ENCODE results near the gene PRR7. TPM values are rescaled to one million over a fixed set of nuclear protein-coding genes. Genes with fewer than 3 reads are reported as not detected.
A peak's percentile ranks its signal among the peaks of the same experiment; 100 is the strongest.

PRR7 gene
- total and polyA plus RNA-seq, 2 of the 4 experiments (the other 2 are of a cell fraction): 1.1 to 10.1 TPM

DNA sequence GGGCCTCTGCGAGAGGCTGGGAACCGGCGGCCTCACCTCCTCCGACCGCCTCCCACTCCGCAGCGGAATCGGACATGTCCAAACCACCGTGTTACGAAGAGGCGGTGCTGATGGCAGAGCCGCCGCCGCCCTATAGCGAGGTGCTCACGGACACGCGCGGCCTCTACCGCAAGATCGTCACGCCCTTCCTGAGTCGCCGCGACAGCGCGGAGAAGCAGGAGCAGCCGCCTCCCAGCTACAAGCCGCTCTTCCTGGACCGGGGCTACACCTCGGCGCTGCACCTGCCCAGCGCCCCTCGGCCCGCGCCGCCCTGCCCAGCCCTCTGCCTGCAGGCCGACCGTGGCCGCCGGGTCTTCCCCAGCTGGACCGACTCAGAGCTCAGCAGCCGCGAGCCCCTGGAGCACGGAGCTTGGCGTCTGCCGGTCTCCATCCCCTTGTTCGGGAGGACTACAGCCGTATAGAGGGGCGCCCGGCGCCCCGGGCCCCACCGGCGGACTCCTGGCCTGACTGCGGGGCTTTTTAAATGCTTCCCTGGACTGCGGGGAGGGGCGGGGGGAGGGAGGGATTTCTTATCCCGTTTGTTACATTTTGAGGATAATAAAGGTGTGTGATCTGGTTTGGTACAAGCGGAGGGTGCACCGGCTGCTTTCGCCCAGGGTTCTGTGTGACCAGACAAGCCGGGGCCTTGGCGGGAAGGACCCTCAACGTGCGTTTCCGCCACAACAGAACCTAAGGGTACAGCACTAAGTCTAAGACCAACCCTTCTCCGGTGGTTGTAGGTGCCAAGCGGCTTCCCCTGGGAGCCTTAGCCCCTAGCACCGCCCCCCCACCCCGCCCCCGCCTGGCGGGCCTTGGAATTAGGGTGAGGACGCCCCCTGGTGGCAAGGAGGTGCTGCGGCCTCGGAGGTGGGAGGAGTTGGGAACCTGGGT lies 9.3 kb downstream of the PRR7 start:
- Histone ChIP-seq H3K18ac (ENCODE audit: low read depth, low read length) (no peak overlapping the region), H3K56ac (ENCODE audit: extremely low read depth, insufficient read depth, low read length) (no peak overlapping the region), H2BK5ac (ENCODE audit: low read depth, low read length, poor library complexity, severe bottlenecking) (no peak overlapping the region), H3K23ac (ENCODE audit: low read depth, low read length) (no peak overlapping the region), H3K36me3 (ENCODE audit: control insufficient read depth, insufficient read depth, low read length) (peaks cover 40% of the 10 kb centered on the region), H3K9me3 (ENCODE audit: control insufficient read depth, insufficient read depth, low read length) (no peaks in the 10 kb centered on the region), H2AFZ (replicated peaks; ENCODE audit: low read length, poor library complexity) (peak overlapping the region; percentile 82), H2BK20ac (ENCODE audit: low read depth, low read length) (no peak overlapping the region), H3K79me1 (ENCODE audit: low read depth in 1 of 2, low read length in 2 of 2) (peaks cover 0 to 10% of the 10 kb centered on the region in 2 experiments; a peak in 2 of 4 replicates), H2AK9ac (replicated peaks; ENCODE audit: low read depth, low read length, poor library complexity) (peak overlapping the region; percentile 79), H3K9me1 (ENCODE audit: insufficient read depth, low read length) (no peaks in the 10 kb centered on the region), H3K9ac (ENCODE audit: low read depth, low read length) (peak overlapping the region; percentile 14; the same call in 1 of the 2 replicates), H2BK15ac (ENCODE audit: low read depth, low read length) (no peak overlapping the region), H3K4me1 (ENCODE audit: control insufficient read depth, insufficient read depth, low read length) (peaks cover 8% of the 10 kb centered on the region), H3K27ac (ENCODE audit: insufficient read depth, low read length) (no peak overlapping the region; the same call in 1 of the 2 replicates), H3K4me2 (ENCODE audit: low read depth, low read length) (peak overlapping the region; percentile 83), H4K5ac (ENCODE audit: low read depth, low read length) (no peak overlapping the region), H3K27me3 (ENCODE audit: control insufficient read depth, insufficient read depth, low read length) (no peaks in the 10 kb centered on the region), H4K20me1 (ENCODE audit: insufficient read depth, low read length) (peaks cover 63% of the 10 kb centered on the region), H3K4ac (ENCODE audit: low read depth, low read length) (no peak overlapping the region; the same call in 1 of the 2 replicates), H2BK120ac (ENCODE audit: low read depth, low read length) (no peak overlapping the region), H3K4me3 (ENCODE audit: insufficient read depth, low read depth, low read length) (peak overlapping the region; percentile 38), H4K91ac (ENCODE audit: insufficient read depth, low read depth, low read length) (no peak overlapping the region), H2AK5ac (ENCODE audit: low read depth, low read length) (0 out of 2 replicates have a peak overlapping the region, but pooled peaks have one; percentile 2), H3K14ac (replicated peaks; ENCODE audit: low read depth, low read length) (no peak overlapping the region), H4K8ac (ENCODE audit: low read depth in 2 of 2, low read length in 2 of 2) (no peak overlapping the region)
- 1% methylated on average over 33 of the region's 76 CpGs; no CpG with 5 or more reads in 1 of the 2 experiments for WGBS, 2 experiments (ENCODE audit: extremely low coverage in 2 of 2, insufficient read length in 1 of 2)
- intact Hi-C loops (cut with micrococcal nuclease): loop anchor here (1.0 to 2.0 kb wide), 3 partner anchors 41 to 145 kb away; partner anchors contain the start of genes MXD3 and PDLIM7
- POLR2A ChIA-PET (ENCODE audit: unreplicated experiment): interaction anchor here (0.7 kb wide), 1 partner anchor 38 kb away, joined by 3 read pairs; no protein-coding TSS in a partner anchor
- no TSS peak for BruUV-seq (replicated peaks)
- DNase-seq (peak; percentile 82), ATAC-seq (ENCODE audit: low read depth) (peak; percentile 40)
- in situ Hi-C loops (cut with MboI; ENCODE audit: low sequenced_read_pairs): no loop called here
- TF ChIP-seq, protein P1, sequence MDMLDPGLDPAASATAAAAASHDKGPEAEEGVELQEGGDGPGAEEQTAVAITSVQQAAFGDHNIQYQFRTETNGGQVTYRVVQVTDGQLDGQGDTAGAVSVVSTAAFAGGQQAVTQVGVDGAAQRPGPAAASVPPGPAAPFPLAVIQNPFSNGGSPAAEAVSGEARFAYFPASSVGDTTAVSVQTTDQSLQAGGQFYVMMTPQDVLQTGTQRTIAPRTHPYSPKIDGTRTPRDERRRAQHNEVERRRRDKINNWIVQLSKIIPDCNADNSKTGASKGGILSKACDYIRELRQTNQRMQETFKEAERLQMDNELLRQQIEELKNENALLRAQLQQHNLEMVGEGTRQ (IDR thresholded peaks at IDR 0.05; ENCODE audit: low read depth, low read length): no peak
- TF ChIP-seq RAD21 (IDR thresholded peaks at IDR 0.05; ENCODE audit: low read length) (peak; percentile 51), MAZ (IDR thresholded peaks at IDR 0.05; ENCODE audit: borderline replicate concordance, low read depth, low read length) (peak; percentile 93; the same call in 1 of the 2 replicates), MXI1 (IDR thresholded peaks at IDR 0.05; ENCODE audit: borderline replicate concordance, low read depth, low read length) (no peak), SMC3 (IDR thresholded peaks at IDR 0.05; ENCODE audit: low read depth, low read length) (peak; percentile 61)
- TF ChIP-seq, protein P2, sequence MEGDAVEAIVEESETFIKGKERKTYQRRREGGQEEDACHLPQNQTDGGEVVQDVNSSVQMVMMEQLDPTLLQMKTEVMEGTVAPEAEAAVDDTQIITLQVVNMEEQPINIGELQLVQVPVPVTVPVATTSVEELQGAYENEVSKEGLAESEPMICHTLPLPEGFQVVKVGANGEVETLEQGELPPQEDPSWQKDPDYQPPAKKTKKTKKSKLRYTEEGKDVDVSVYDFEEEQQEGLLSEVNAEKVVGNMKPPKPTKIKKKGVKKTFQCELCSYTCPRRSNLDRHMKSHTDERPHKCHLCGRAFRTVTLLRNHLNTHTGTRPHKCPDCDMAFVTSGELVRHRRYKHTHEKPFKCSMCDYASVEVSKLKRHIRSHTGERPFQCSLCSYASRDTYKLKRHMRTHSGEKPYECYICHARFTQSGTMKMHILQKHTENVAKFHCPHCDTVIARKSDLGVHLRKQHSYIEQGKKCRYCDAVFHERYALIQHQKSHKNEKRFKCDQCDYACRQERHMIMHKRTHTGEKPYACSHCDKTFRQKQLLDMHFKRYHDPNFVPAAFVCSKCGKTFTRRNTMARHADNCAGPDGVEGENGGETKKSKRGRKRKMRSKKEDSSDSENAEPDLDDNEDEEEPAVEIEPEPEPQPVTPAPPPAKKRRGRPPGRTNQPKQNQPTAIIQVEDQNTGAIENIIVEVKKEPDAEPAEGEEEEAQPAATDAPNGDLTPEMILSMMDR (conservative IDR thresholded peaks at IDR 0.05; ENCODE audit: low read depth, low read length): peak; percentile 97
- CTCF ChIA-PET: interaction anchor here (0.6 to 5.2 kb wide), 8 partner anchors 11 to 545 kb away, joined by 3 to 44 read pairs (median 4); no protein-coding TSS in a partner anchor
- dilution Hi-C loops (cut with HindIII; ENCODE audit: low sequenced_read_pairs, unreplicated experiment): no loop called here

Measured in IMR-90 (cell line).